GM19240 (cell line): ENCODE data around the gene SLC9A3.
"Not testable (repeated sequence)": the region's sequence is repeated elsewhere in the genome, so short reads cannot be mapped to it uniquely, and the experiment has no call there.

Source experiments
- DNase-seq: peaks from one replicate; pipeline ENCODE4 v3.0.0; 2011; ENCODE audit warnings: low spot score; ENCODE audit not compliant: insufficient read length

Gene SLC9A3

DNA sequence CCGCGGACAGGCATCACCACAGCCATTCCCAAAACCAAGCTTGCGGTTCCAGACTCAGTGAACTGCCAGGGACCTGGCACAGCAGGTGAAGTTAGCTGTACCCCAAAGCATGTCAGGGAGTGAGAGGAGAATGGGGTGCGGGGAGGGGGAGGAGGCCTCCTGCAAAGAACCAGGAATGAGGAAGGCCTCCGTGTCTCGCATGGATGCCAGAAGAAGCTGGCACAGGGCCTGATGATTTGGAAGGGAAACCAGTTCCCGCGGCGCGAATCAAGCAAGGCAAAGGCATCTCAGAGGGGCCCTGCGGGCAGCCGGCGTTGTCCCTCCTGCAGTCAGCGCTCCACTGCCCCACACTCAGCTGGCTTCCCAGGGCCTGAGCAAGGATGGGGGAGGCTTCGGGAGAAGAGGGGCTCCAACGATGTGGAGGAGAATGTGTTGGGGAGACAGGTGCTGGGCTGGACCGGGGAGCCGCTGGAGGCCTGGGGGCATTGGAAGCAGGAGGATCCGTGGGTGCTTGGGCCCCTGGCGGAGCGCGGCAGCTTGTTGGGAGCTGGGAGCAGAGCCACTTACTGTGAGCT, 14.6 kb downstream of the SLC9A3 start:
- no peak for DNase-seq

DNA sequence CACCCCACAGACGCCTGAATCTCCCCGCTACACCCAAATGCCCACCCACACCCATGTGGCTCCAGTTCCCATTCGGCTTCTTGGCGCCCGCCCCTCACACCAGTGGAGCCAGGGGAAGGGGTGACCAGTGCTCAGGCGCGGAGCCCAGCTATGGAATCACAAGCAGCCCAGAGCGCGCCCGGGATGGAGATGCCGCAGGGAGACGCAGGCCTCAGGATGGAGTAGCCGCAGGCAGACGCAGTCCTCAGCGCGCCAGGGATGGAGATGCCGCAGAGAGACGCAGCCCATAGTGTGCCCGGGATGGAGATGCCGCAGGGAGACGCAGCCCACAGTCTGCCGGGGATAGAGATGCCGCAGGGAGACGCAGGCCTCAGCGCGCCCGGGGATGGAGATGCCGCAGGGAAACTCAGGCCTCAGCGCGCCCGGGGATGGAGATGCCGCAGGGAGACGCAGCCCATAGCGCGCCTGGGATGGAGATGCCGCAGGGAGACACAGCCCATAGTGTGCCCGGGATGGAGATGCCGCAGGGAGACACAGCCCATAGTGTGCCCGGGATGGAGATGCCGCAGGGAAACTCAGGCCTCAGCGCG, 16.2 kb downstream of the SLC9A3 start:
- DNase-seq: not testable (repeated sequence)

DNA sequence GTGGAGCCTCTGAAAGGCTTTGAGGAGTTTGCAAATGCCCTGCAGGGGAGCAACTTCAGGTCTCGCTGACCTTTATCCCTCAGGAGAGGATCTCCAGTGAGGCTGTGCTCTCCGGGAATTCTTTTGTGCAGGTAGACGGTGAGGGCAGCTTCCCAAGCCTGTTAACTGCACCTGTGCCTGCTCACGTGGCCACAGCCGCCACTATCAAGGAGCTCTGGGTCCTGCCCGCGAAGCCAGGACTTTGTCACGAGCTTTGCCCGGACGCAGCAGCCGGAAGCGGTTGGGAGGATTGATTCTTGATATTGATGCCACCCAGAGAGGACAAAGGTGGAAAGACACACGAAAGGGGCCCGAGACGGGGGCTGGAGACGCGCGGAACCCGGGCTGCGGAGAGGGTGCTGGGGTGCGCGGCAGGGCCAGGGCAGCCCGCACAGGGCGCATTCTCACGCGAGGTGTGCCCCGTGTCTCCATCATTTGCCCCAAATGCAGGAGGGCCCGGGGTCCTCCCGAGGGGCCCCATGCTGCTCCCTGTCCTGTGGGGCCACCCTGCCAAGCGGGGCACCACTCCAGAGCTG, 18.2 kb downstream of the SLC9A3 start:
- no peak for DNase-seq

DNA sequence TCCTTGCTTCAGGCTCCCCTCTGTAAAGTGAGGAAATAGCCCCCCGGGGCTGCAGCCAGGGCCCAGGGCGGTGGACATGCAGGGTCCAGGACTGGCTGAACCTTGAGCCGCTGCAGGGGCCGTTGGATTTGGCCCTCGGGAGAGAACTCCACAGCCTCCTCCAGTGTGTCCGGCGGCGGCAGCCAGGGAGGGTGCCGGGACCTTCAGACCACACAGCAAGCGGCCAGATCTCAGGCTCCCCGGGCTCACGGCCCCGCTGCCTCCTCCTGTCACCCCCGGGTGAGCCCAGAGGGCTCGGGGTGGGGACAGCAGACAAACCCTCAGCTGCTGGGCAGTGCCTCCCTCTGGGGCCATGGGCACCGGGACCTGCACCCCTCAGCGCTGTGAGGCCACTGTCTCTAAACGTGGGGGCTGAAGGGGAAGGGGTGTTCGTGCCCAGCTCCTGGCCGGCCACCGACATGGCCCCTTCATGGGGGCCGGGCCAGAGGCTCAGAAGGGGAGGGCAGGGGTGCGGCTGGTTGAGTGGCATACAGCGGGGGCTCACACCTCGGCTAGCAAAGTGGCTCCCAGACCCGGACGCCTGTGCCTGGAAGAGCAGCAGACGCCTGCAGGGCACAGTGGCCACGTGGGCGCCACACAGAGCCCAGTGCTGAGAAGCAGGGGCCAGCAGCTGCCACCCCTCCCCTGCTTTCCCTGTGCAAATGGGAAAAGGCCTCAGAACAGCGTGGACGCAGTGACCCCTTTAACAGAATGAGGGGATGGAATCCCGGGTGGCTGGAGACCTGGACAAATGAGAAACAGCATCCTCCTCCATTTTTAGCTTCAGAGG, 19.7 kb downstream of the SLC9A3 start:
- no peak for DNase-seq

DNA sequence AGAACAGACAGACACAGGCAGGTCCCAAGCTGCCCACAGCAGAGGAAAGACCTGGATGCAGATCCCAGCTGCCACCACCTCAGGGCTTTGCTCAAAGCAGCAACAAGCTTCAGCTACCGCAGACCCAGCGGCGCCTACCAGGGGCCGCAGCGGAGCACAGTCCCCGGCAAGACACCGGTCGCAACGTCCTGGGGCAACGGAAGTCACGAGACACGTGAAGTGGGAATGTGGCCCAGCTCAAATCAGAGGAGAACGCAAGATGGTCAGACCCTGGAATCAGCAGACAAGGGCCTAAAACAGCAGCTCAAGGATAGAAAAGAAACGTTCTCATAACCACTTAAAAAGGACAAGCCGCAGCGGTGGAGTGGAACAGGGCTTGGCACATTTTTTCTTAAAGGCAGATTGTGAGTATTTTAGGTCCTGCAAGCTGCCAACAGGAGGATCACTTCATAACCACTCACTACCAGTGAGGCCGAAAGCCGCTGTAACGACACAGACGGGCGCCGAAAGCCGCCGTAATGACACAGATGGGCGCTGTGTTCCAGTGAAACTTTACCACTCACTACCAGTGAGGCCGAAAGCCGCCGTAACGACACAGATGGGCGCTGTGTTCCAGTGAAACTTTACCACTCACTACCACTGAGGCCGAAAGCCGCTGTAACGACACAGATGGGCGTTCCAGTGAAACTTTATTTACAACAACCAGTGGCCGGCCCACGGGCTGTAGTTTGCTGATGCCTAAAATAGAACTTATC, 21.7 kb downstream of the SLC9A3 start:
- no peak for DNase-seq

DNA sequence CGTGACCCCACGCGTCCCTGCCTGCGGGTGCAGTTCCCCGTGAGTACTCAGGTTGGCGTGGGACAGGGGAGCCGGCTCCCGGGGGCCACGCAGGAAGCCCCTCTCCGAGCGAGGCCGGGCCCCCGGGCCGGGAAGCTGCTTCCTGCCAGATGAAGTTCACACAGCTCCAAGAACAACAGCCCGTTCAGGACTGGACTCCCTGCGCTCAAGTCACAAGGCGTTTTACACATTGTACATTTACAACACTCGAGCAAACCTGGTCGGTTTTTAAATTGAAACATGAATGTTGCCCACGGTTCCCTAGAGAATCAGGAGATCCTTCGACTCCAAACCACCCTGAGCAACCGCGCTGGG, 22.4 kb downstream of the SLC9A3 start:
- no peak for DNase-seq

DNA sequence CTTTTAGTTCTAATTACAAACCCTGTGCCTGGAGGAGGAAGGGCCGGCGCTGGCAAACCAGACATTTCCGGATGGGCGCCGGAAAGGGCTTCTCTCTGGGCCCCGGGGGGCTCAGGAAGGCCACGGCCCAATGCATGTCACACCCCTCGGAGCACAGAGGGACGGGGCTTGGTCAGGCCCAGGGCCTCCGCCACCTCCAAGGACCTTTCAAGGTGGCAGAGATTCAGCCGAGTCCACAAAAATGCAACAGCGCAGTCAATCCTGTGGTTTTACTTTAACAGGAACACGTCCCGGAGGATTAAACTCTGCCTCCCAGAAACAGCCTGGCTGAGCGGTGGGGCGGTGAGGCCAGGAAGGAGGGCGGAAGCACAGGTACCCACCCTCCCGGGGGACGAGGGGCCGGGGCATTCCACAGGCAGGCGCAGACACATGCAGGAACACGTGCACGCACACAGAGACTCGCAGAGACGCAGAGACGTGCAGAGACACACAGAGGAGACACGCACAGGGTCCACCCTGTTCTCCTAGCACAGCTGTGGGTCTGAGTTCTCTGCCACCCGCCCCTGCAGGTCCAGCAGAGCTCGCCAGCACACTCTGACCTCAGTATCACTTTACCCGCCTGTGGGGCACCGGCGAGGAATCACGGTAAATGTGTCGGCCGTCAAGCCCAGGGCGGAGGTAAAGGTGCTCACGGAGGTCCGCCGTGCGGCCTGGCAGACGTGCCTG, 23.0 kb downstream of the SLC9A3 start:
- DNase-seq: no peak

DNA sequence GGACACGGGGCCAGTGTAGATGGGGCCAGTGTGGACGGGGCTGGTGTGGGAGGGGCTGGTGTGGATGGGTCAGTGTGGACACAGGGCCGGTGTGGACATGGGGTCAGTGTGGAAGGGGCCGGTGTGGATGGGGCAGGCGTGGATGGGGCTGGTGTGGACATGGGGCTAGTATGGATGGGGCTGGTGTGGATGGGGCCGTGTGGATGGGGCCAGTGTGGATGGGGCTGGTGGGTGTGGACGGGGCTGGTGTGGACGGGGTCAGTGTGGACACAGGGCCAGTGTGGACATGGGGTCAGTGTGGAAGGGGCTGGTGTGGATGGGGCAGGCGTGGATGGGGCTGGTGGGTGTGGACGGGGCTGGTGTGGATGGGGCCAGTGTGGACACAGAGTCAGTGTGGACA, 23.8 kb downstream of the SLC9A3 start:
- no peak for DNase-seq

DNA sequence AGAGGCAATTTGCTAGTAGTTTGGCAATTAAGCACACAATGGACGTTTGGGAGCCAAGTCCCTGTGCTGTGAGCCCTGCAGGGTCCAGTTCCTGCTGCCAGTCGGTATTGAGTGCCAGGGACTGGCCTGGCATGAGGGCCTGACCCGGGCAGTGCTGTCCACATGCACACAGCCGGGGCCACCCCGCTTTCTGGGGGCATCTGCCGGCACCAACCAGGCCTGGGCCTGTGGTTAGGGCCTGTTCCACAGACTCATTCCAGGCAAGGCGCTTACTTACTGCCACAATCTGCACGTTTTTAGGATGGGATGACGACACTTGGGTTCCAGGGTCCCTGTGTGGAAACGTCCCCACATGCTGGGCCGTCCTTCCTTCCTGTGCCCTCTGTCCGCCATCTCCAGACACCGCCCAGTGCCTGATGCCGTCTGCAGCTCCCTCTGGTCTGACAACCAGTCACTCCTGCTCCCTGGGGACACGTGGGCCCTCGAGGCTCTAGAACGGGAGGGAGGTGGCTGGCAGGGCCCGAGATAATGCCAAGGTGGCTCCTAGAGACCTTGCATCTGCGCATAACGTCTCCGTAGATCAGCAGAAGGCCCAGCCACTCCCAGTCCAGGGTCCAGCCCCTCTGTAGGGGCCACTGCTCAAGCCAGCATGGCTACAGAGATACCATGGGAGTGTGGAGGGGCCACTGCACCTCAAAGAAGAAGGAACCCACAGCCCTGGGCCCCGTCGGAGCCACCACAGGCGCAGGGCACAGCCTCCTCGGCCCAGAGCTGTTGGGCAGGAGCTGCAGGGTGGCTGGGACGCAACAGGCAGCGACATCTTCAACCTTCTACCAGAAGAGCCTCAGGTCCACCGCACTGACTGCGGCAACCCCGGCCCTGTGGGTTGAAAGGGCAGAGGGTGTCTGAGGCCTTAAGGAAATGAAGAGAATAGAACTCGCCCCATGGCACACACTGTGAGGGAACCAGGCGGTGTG, 24.7 kb downstream of the SLC9A3 start:
- DNase-seq: no peak

DNA sequence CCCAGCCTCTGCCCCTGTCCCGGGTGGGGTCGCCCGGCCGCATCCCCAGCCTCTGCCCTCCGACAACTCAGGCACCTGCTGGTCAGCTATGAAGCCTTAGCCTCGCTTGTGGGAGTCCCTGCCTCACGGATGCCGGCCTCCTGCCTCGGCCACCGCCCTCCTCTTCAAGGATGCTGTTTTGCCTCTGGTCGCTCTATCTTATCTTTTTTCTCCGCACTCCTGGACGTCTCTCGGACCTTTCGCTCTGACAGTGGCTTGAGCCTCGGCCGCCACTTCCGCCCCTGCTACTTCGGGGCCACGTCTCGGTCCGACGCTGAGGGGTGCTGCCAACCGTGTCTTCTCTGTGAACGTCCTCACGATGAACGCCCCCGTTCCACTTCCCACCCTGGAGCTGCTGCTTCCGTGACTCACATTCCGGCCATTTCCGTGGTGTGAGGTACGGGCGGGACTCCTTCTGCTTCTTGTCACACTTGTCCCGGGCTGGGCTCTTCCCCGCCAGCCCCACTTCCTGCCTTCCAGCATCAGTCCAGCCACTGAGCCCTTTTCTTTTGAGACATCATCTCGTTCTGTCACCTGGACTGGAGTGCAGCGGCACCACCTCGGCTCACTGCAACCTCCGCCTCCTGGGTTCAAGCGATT, 26.3 kb downstream of the SLC9A3 start:
- no peak for DNase-seq

DNA sequence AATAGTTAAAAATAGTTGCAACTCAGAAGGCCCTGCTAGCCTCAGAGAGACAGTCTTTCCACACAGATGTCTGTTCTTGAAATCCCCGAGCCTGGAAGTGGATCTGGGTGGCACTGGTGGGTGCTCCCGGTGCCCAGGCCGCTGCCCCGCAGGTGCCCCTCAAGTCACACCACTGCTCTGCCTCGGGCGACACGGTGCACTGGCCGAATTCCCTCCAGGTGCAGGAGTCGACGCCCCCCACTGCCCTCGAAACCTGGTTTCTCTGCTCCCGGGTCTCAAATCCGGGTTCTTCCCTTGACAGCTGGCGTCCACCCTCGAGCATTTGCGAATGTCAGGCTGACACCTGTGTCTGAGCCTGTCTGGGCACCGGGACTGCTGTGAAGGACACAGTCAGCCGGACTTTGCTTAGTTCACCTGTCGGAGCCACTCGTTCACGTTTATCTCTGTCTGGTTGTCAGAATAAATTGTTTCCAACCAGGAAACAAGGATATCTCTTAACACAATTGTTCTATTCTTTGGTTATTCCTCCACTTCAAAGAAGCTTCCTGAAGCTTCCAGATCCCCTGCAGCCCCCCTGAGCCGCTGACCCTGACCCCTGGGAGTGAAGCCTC, 27.1 kb downstream of the SLC9A3 start:
- DNase-seq: no peak

DNA sequence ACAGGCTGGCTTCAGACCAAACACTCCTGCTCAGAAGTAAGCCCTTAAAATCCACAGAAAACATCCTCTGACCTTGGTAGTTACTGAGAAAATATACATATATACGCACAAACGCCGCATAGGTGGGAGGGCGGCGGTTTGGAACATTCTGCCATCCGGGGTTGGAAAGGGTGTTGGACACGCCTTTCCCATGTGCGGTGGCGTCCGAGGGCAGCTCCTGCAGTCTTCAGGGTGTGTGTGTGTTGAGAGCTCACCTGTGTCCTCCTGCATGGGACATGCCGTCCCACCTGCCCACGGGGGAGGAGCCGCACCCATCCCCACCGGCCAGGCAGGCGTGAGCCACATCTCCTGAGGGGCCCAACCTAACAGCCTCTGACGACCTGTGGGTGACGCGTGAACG, 28.2 kb downstream of the SLC9A3 start:
- DNase-seq: no peak

DNA sequence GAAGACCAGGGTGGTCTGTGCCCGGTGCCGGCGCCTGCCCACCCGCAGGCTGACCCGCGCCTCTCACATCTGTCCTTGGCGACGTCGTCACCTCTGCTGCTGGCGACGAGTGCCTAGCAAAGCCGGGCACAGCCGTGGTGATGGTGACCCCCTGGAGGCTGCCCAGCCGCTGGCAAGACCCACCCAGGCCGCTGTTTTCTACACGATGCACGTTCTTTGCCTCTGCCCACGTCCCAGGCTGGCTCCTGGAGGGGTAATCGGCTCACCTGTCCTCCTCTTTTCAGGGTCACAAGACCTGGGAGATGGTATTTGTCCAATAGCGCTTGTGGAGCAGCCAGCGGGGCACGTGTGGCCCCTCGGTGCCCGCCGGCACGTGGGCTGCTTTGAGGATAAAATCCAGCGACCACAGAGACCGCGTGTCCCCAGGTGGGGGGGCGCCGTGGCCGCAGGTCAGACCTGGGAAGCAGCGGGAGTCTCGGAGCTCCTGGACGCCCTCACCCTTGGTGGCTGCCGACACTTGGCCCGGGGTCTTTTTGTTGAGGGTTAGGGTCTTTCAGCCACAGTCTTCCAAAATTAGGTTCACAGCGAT, 29.5 kb downstream of the SLC9A3 start:
- no peak for DNase-seq

DNA sequence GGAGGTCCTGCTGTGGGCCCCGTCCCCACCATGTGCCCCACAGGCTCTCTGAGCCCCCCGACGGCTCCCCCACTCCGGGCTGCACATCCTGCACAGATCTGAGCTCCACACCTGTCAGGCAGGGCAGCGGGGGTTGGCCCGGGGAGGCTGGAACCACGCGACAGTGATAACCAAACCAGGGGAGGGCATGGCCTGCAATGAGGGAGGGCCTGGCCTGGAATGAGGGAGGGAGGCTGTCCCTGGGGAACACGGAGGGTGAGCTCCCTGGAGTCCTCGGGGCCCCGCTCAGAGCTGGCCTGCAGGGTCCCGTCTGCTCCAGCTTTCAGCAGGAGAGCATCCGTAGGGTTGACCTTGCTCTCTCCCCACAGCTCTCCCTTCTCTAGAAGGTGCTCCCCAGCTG, 30.5 kb downstream of the SLC9A3 start:
- DNase-seq: no peak

DNA sequence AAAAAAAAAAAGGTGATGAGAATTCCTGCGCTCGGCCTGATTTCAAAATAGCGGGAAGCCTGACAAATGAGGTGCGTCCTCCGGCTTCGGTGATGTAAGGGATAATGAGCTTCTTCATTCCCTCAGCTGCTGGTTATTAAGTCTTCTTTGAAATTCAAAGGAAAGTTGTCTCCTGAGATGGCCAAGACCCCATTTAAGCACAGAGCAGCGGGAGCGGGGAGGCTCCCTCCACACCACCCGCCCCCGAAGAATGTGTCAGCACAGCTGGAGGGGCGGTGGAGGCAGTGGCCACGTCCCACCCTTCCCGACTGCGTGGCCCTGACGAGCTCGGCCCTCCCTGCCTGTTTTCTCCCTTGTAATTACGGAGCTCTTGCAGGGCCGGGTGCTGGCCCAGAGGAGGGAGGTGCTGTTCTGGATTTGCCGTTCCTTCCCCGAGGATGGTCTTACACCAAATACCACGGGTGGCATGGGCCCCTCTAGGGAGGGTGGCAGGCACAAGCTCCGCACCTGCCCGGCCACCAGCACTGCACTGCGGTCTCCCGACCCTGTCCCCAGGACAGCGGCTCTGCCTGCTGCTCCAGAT, 31.0 kb downstream of the SLC9A3 start:
- no peak for DNase-seq

DNA sequence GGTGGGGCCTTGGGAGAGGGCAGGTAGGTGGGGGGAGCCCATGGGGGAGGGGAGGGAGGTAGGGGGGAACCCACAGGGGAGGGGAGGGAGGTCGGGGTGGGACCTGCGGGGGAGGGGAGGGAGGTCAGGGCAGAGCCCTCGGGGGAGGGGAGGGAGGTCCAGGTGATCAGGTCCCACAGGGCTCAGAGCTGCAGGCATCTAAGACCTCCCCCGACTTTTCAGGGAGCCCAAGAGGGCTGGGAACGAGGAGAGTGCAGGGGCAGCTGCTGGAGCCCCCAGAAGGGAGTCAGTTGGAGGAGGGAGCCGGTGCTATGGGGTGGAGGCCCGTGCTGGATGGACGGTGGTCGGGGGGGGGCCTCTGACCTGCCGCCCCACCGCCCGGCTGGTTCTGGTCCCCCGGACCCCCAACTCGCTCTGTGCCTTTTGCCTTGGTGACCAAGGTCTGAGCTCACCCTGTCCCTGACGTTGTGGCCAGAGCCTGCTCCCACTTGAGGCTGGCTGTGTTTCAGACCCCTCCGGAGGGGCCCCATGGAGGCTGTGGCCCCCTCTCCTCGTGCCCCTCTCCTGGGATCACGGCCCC, 31.8 kb downstream of the SLC9A3 start:
- no peak for DNase-seq

DNA sequence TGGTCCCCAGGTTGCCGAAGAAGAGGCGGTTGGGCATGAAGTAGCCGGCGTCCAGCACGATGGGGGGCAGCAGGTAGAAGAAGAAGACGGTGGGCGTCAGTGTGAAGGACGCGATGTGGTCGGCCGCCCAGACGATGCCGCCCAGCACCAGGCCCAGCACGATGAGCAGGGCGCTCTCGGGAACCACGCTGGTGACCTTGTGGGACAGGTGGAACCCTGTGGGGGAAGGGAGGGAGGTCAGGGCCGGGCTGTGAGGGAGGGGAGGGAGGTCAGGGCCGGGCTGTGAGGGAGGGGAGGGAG, 32.4 kb downstream of the SLC9A3 start:
- no peak for DNase-seq
